ENCODE measurements around the gene ITPR2.
"Not testable (repeated sequence)": the region's sequence is repeated elsewhere in the genome, so short reads cannot be mapped to it uniquely, and the experiment has no call there.

Gene ITPR2

GRCh38 chr12:26319511-26319910 is 513.5 kb downstream of the ITPR2 start:
- no peak for DNase-seq

- no peak for DNase-seq
These were observed 514.3 kb downstream of the ITPR2 start for GRCh38 chr12:26318661-26319068.

GRCh38 chr12:26317942-26318575 is 514.9 kb downstream of the ITPR2 start:
- DNase-seq, result peak; percentile 7

- not testable (repeated sequence) for DNase-seq
These were observed 518.9 kb downstream of the ITPR2 start for GRCh38 chr12:26314103-26314502.

GRCh38 chr12:26310489-26310888 is 522.5 kb downstream of the ITPR2 start:
- not testable (repeated sequence) for DNase-seq

- DNase-seq, result no peak
These were observed 523.4 kb downstream of the ITPR2 start for GRCh38 chr12:26309634-26310033.

- DNase-seq, result no peak
These were observed 528.7 kb downstream of the ITPR2 start for GRCh38 chr12:26304273-26304672.

GRCh38 chr12:26303418-26303817 is 529.6 kb downstream of the ITPR2 start:
- no peak for DNase-seq

- no peak for DNase-seq
These were observed 530.2 kb downstream of the ITPR2 start for GRCh38 chr12:26302776-26303175.

GRCh38 chr12:26299751-26300150 is 533.2 kb downstream of the ITPR2 start:
- no peak for DNase-seq

GRCh38 chr12:26298785-26299621 is 534.0 kb downstream of the ITPR2 start:
- peak; percentile 72 for DNase-seq

- no peak for DNase-seq
These were observed 535.5 kb downstream of the ITPR2 start for GRCh38 chr12:26297396-26298070.

- DNase-seq, result no peak
These were observed 538.0 kb downstream of the ITPR2 start for GRCh38 chr12:26295001-26295400.

- no peak for DNase-seq
These were observed 539.4 kb downstream of the ITPR2 start for GRCh38 chr12:26293612-26294011.

- DNase-seq, result no peak
These were observed 540.4 kb downstream of the ITPR2 start for GRCh38 chr12:26292596-26292995.

- no peak for DNase-seq
These were observed 542.4 kb downstream of the ITPR2 start for GRCh38 chr12:26290565-26290964.

GRCh38 chr12:26287671-26288381 is 545.2 kb downstream of the ITPR2 start:
- DNase-seq, result no peak
